Caco-2 (cell line): ENCODE data around the gene ACTC1. TPM values are rescaled to one million over a fixed set of nuclear protein-coding genes. Genes with fewer than 3 reads are reported as not detected.

ENCODE experiments used
- BruUV-seq: library from RNA; stranded (reverse); fragments of 400-500 nt; replicated peaks from 2 replicates; lab custom pipeline; 2021; lab: Mats Ljungman, UMichigan
- CTCF ChIA-PET: fragments of 300-600 bp; sonication (Branson Sonifier 250); formaldehyde crosslinking; loops from one replicate; lab custom pipeline; 2022; ENCODE audit warnings: antibody characterized with exemption; lab: Charles Lee
- POLR2A ChIA-PET: fragments of 300-600 bp; sonication (Branson Sonifier 250); formaldehyde crosslinking; loops from one replicate; lab custom pipeline; 2022; ENCODE audit warnings: antibody characterized with exemption; lab: Charles Lee
- DNase-seq, 2 experiments: peaks; one replicate each; pipeline versions ENCODE4 v3.0.0 to v3.0.0-alpha.2; 2020 to 2022
- H3K27me3 ChIP-seq: replicated peaks from 2 replicates; pipeline ENCODE4 v1.6.0; 2011; ENCODE audit warnings: low read length; ENCODE audit not compliant: control insufficient read depth, insufficient read depth
- H3K36me3 ChIP-seq: 2 replicates; pipeline ENCODE4 v1.5.1; 2011; ENCODE audit warnings: low read length; ENCODE audit not compliant: control insufficient read depth, insufficient read depth
- H3K4me1 ChIP-seq: fragments of 250-450 bp; sonication (Bioruptor Pico); 2 replicates; pipeline ENCODE4 v1.5.1; 2020; ENCODE audit warnings: mild to moderate bottlenecking
- H3K4me3 ChIP-seq: 2 replicates; pipeline ENCODE4 v1.5.1; 2011; ENCODE audit warnings: low read depth, mild to moderate bottlenecking, control low read depth, low read length
- H3K9me3 ChIP-seq: fragments of 250-450 bp; sonication (Bioruptor Pico); 2 replicates; pipeline ENCODE4 v1.5.1; 2020; ENCODE audit warnings: mild to moderate bottlenecking, moderate library complexity
- H3K27ac Mint-ChIP-seq: one replicate; pipeline ENCODE4 v1.8.0; 2022; ENCODE audit warnings: mixed read lengths; ENCODE audit not compliant: unreplicated experiment
- H3K27me3 Mint-ChIP-seq: one replicate; pipeline ENCODE4 v1.8.0; 2022; ENCODE audit warnings: mixed read lengths; ENCODE audit not compliant: insufficient read depth, unreplicated experiment
- H3K36me3 Mint-ChIP-seq: one replicate; pipeline ENCODE4 v1.8.0; 2022; ENCODE audit warnings: mild to moderate bottlenecking, mixed read lengths; ENCODE audit not compliant: insufficient read depth, unreplicated experiment
- H3K4me1 Mint-ChIP-seq: one replicate; pipeline ENCODE4 v1.8.0; 2022; ENCODE audit warnings: low read depth, mixed read lengths; ENCODE audit not compliant: unreplicated experiment
- H3K4me3 Mint-ChIP-seq: one replicate; pipeline ENCODE4 v1.8.0; 2022; ENCODE audit warnings: mild to moderate bottlenecking, moderate library complexity, mixed read lengths; ENCODE audit not compliant: unreplicated experiment
- H3K9me3 Mint-ChIP-seq: one replicate; pipeline ENCODE4 v1.8.0; 2022; ENCODE audit warnings: mixed read lengths; ENCODE audit not compliant: unreplicated experiment
- CTCF ChIP-seq, 2 experiments: fragments of 200-600 bp in 1 of 2; IDR thresholded peaks; 1 replicate in 1 of 2; 2 replicates in 1 of 2; pipeline versions ENCODE4 v1.5.1 to v1.8.0; 2011 to 2022; ENCODE audit warnings: antibody characterized with exemption in 1 of 2, control low read depth in 1 of 2, inconsistent platforms in 1 of 2, low read depth in 1 of 2, low read length in 1 of 2, mild to moderate bottlenecking in 1 of 2, moderate library complexity in 1 of 2; ENCODE audit not compliant: insufficient read depth in 1 of 2, severe bottlenecking in 1 of 2, unreplicated experiment in 1 of 2
- intact Hi-C: fragments of 100-400 bp; cut with micrococcal nuclease; formaldehyde crosslinking; loops from one replicate; pipeline ENCODE4 v1.10.0; 2022; ENCODE audit not compliant: unreplicated experiment
- total RNA-seq: library from RNA; stranded (reverse); gene quantifications from 2 replicates; pipeline ENCODE4 v1.2.3, GENCODE V29; 2022

The ACTC1 gene
- total RNA-seq, 1 experiment from 2014 or later: not detected

DNA sequence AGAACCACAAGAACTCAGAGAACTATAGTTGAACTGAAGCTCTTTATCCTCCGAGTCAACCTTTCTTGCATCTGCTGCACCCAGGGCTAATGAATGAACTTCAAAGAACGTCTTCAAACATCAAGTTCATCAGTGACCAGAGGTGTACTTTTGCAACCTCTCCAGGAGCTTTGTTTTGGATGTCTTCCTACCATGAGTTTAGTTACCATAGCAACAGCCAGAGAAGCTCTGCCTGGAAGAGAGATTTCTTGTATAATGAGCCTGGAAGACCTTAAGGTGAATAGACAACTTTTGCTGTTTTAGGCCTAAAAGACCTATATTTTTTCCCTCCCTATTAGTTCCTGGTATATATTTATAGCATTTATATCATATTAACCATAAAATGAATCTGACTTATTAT lies 9.1 kb downstream of the ACTC1 start:
- no TSS peak for BruUV-seq
- intact Hi-C loops: no loop called here

DNA sequence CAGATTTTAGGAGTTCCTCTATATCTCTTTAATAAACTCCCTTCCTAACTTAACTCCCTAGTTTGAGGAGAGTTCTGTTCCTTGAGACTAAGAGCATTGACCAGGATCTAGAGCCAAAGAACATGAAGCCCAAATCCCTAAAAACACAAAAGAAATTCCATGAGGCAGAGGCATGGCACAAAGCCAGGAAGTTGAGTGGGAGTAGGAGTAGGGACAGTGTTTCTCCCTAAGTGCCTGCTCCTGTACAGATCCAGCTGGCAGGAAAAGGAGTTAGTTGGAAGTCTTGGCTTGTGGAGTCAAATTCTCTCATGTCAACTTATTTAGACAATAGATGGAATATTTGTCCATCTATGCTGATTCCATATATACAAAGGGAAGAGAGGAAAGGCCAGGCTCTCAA lies 11.4 kb downstream of the ACTC1 start:
- CTCF ChIA-PET: no interaction called here
- Histone ChIP-seq H3K9me3 (no peaks in the 10 kb centered on the region), H3K4me1 (no peaks in the 10 kb centered on the region), H3K27me3 (no peaks in the 10 kb centered on the region; the same call in none of the 2 replicates), H3K36me3 (no peaks in the 10 kb centered on the region), H3K4me3 (no peak overlapping the region)
- Mint-ChIP-seq H3K4me3 (no peak overlapping the region), H3K4me1 (no peaks in the 10 kb centered on the region), H3K27ac (no peak overlapping the region), H3K9me3 (no peaks in the 10 kb centered on the region), H3K36me3 (no peaks in the 10 kb centered on the region), H3K27me3 (peaks cover 8% of the 10 kb centered on the region)
- POLR2A ChIA-PET: no interaction called here
- no TSS peak for BruUV-seq
- no peak for TF ChIP-seq CTCF (IDR thresholded peaks at IDR 0.05; ENCODE audit: insufficient read depth in 1 of 2, low read depth in 1 of 2, low read length in 1 of 2, severe bottlenecking in 1 of 2, unreplicated experiment in 1 of 2)
- intact Hi-C loops: no loop called here
- DNase-seq: no peak

More for the DNA sequence above, 9.1 kb downstream of the ACTC1 start:
- Mint-ChIP-seq H3K36me3 (no peaks in the 10 kb centered on the region), H3K4me1 (no peaks in the 10 kb centered on the region), H3K4me3 (no peak overlapping the region), H3K27me3 (peaks cover 18% of the 10 kb centered on the region), H3K27ac (no peak overlapping the region), H3K9me3 (no peaks in the 10 kb centered on the region)
- Histone ChIP-seq H3K4me1 (no peaks in the 10 kb centered on the region), H3K27me3 (no peaks in the 10 kb centered on the region; the same call in none of the 2 replicates), H3K9me3 (no peaks in the 10 kb centered on the region), H3K4me3 (no peak overlapping the region), H3K36me3 (no peaks in the 10 kb centered on the region)
- ChIA-PET POLR2A (no interaction called here), CTCF (no interaction called here)
- no peak for DNase-seq
- TF ChIP-seq CTCF (IDR thresholded peaks at IDR 0.05; ENCODE audit: insufficient read depth in 1 of 2, low read depth in 1 of 2, low read length in 1 of 2, severe bottlenecking in 1 of 2, unreplicated experiment in 1 of 2): no peak

DNA sequence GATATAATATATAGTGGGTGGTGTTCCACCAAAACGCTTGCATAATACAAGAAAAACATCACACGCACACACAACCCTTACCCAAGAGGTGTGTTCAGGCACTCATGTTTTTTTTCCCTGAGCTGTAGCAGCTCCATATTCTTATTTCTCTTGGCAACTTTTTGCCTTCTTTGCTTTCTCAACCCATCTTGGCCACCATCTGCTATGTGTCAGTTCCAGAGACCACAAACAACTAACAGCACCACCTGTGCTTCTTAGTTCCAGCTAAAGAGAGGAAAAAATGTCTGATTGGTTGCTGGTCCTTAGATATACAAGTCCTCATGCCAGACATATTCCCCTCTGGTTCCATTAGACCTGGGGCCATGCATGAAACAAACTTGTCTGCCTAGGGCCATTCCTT lies 11.9 kb downstream of the ACTC1 start:
- no peak overlapping the region for H3K4me3 ChIP-seq
- no peaks in the 10 kb centered on the region for H3K9me3 Mint-ChIP-seq
- H3K27ac Mint-ChIP-seq: no peak overlapping the region
- no peaks in the 10 kb centered on the region for H3K4me1 ChIP-seq
- no peak overlapping the region for H3K4me3 Mint-ChIP-seq
- ChIA-PET POLR2A (no interaction called here), CTCF (no interaction called here)
- peaks cover 8% of the 10 kb centered on the region for H3K27me3 Mint-ChIP-seq
- no peak for TF ChIP-seq CTCF (IDR thresholded peaks at IDR 0.05; ENCODE audit: insufficient read depth in 1 of 2, low read depth in 1 of 2, low read length in 1 of 2, severe bottlenecking in 1 of 2, unreplicated experiment in 1 of 2)
- H3K36me3 ChIP-seq: no peaks in the 10 kb centered on the region
- no peaks in the 10 kb centered on the region for H3K4me1 Mint-ChIP-seq
- BruUV-seq: no TSS peak
- intact Hi-C loops: no loop called here
- no peak for DNase-seq
- H3K27me3 ChIP-seq: no peaks in the 10 kb centered on the region; the same call in none of the 2 replicates
- no peaks in the 10 kb centered on the region for H3K36me3 Mint-ChIP-seq
- H3K9me3 ChIP-seq: no peaks in the 10 kb centered on the region
